ENCODE data around the gene TCP1.
"Not testable (repeated sequence)": the region's sequence is repeated elsewhere in the genome, so short reads cannot be mapped to it uniquely, and the experiment has no call there.

TCP1 gene

DNA sequence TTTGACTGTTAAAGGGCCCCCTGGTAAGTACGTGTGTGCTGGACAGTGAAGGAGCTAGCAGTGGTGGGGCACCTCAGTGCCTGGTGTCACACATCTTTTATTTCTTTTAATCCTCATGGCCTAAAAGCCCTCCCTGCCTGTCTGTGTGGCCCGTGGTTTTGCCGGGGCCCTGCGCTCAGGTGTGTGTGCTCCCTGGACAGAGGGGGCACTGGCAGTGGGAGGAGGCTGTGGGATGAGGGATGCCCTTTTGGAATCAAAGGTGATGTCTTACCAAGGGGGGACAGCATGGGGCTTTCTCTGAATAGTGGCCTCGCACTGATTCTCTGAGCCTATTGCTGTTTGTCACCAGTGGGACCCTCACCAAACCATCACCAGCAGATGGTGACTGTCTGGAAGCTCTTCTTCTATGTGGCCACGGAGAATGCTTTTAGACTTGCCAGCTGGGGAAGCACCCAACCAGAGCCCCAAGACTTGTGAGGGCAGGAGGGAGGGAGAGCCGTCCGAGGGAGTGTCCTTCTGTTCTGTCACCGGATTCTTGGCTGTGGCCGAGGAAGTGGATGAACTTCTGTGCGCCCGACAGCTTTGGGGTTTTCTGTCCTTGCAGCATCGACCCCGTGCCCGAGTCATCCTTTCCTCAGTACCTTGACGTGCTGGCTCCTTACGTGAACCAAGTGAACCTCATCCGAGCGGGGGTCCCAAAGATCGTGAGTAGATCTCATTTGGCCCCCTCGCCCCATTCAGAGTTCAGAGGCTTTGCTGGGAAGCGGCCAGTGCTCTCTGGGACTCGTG lies 28.7 kb upstream of the TCP1 start:
- no peak overlapping the region for H3K4me2 ChIP-seq (ENCODE audit: low read depth, low read length, poor library complexity, severe bottlenecking)
- no peak overlapping the region for H2AFZ ChIP-seq (ENCODE audit: low read depth, low read length, severe bottlenecking)
- H3K27ac ChIP-seq (ENCODE audit: low read depth, low read length) = no peak overlapping the region
- no peaks in the 10 kb centered on the region for H3F3A ChIP-seq (ENCODE audit: insufficient read depth)
- no peaks in the 10 kb centered on the region for H3K9me3 ChIP-seq (ENCODE audit: insufficient read depth, low read length)
- no peak overlapping the region for H3K9ac ChIP-seq (ENCODE audit: low read length)
- no peaks in the 10 kb centered on the region for H3K36me3 ChIP-seq (ENCODE audit: low read length)
- no peaks in the 10 kb centered on the region for H3K79me2 ChIP-seq (ENCODE audit: insufficient read depth, low read length)
- no peak overlapping the region for H3K4me3 ChIP-seq (ENCODE audit: insufficient read depth, low read length, poor library complexity, severe bottlenecking)
- no peaks in the 10 kb centered on the region for H3K27me3 ChIP-seq (ENCODE audit: low read length)
- no peaks in the 10 kb centered on the region for H4K20me1 ChIP-seq (ENCODE audit: low read depth, low read length)
- no peak for TF ChIP-seq EZH2phosphoT487 (conservative IDR thresholded peaks at IDR 0.05; ENCODE audit: low read length)
- TF ChIP-seq, protein P1, sequence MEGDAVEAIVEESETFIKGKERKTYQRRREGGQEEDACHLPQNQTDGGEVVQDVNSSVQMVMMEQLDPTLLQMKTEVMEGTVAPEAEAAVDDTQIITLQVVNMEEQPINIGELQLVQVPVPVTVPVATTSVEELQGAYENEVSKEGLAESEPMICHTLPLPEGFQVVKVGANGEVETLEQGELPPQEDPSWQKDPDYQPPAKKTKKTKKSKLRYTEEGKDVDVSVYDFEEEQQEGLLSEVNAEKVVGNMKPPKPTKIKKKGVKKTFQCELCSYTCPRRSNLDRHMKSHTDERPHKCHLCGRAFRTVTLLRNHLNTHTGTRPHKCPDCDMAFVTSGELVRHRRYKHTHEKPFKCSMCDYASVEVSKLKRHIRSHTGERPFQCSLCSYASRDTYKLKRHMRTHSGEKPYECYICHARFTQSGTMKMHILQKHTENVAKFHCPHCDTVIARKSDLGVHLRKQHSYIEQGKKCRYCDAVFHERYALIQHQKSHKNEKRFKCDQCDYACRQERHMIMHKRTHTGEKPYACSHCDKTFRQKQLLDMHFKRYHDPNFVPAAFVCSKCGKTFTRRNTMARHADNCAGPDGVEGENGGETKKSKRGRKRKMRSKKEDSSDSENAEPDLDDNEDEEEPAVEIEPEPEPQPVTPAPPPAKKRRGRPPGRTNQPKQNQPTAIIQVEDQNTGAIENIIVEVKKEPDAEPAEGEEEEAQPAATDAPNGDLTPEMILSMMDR (IDR thresholded peaks at IDR 0.05; ENCODE audit: insufficient read depth, low read length, poor library complexity, severe bottlenecking) = no peak
- no peaks in the 10 kb centered on the region for H3K9me2 ChIP-seq (replicated peaks; ENCODE audit: insufficient read depth, low read length)

GRCh38 chr6:159816775-159817174 lies 27.4 kb upstream of the TCP1 start:
- H2AFZ ChIP-seq (ENCODE audit: low read depth, low read length, severe bottlenecking); H3K4me3 ChIP-seq (ENCODE audit: insufficient read depth, low read length, poor library complexity, severe bottlenecking); H3K9me3 ChIP-seq (ENCODE audit: insufficient read depth, low read length); H3K36me3 ChIP-seq (ENCODE audit: low read length); H3K9ac ChIP-seq (ENCODE audit: low read length); H3K27me3 ChIP-seq (ENCODE audit: low read length); H3F3A ChIP-seq (ENCODE audit: insufficient read depth); H3K4me2 ChIP-seq (ENCODE audit: low read depth, low read length, poor library complexity, severe bottlenecking); H3K79me2 ChIP-seq (ENCODE audit: insufficient read depth, low read length); H3K27ac ChIP-seq (ENCODE audit: low read depth, low read length); H4K20me1 ChIP-seq (ENCODE audit: low read depth, low read length); H3K9me2 ChIP-seq (replicated peaks; ENCODE audit: insufficient read depth, low read length): not testable (repeated sequence)

DNA sequence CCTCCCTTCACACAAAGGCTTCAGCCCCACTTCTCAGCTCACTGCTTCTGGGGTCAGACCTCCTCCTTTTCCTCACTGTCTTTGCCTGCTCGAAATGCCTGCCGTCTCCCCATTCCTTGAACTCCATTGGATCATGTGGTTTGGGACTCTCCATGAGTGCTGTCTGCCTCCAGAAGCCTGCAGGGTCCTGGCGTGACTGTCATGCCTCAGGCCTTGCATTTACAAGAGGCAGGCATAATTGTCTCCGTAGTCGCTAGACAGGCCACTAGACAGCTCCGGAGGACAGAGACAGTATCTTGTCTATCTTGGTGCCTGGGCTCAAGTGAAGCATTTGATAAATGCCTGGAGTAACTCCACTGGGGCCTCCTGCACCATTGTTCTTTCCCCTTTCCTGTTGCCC lies 26.0 kb upstream of the TCP1 start:
- H3K27ac ChIP-seq (ENCODE audit: low read depth, low read length) = no peak overlapping the region
- no peak overlapping the region for H3K9ac ChIP-seq (ENCODE audit: low read length)
- no peak overlapping the region for H3K4me3 ChIP-seq (ENCODE audit: insufficient read depth, low read length, poor library complexity, severe bottlenecking)
- H2AFZ ChIP-seq (ENCODE audit: low read depth, low read length, severe bottlenecking) = no peak overlapping the region
- H3F3A ChIP-seq (ENCODE audit: insufficient read depth) = no peaks in the 10 kb centered on the region
- no peaks in the 10 kb centered on the region for H3K9me2 ChIP-seq (replicated peaks; ENCODE audit: insufficient read depth, low read length)
- H3K36me3 ChIP-seq (ENCODE audit: low read length) = no peaks in the 10 kb centered on the region
- TF ChIP-seq, protein P1 (IDR thresholded peaks at IDR 0.05; ENCODE audit: insufficient read depth, low read length, poor library complexity, severe bottlenecking) = no peak
- no peak for TF ChIP-seq EZH2phosphoT487 (conservative IDR thresholded peaks at IDR 0.05; ENCODE audit: low read length)
- no peaks in the 10 kb centered on the region for H4K20me1 ChIP-seq (ENCODE audit: low read depth, low read length)
- H3K27me3 ChIP-seq (ENCODE audit: low read length) = no peaks in the 10 kb centered on the region
- H3K9me3 ChIP-seq (ENCODE audit: insufficient read depth, low read length) = no peaks in the 10 kb centered on the region
- no peak overlapping the region for H3K4me2 ChIP-seq (ENCODE audit: low read depth, low read length, poor library complexity, severe bottlenecking)
- H3K79me2 ChIP-seq (ENCODE audit: insufficient read depth, low read length) = no peaks in the 10 kb centered on the region

DNA sequence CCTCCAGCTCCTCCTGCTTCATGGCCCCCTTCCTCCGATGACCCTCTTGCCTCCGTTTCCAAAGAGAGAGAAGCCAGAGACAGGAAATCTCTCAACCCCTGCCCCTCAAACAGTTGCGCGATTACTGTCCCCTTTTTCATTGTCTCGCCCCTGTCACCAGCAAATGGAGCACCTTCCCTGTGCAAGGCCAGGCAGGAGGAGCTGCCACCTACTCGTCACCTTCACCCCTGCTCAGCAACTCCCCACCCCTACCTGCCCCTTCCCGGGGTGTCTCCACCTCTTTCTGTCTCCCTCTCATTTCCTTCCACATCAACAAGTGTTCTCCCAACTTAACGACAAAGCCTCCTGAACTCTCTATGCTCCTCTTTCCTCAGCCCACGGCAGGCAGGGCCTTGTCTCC lies 24.4 kb upstream of the TCP1 start:
- Histone ChIP-seq H2AFZ (ENCODE audit: low read depth, low read length, severe bottlenecking) (no peak overlapping the region), H3K27ac (ENCODE audit: low read depth, low read length) (no peak overlapping the region), H3K9me2 (replicated peaks; ENCODE audit: insufficient read depth, low read length) (no peaks in the 10 kb centered on the region), H3K27me3 (ENCODE audit: low read length) (no peaks in the 10 kb centered on the region), H3F3A (ENCODE audit: insufficient read depth) (no peaks in the 10 kb centered on the region), H3K79me2 (ENCODE audit: insufficient read depth, low read length) (no peaks in the 10 kb centered on the region), H3K4me3 (ENCODE audit: insufficient read depth, low read length, poor library complexity, severe bottlenecking) (no peak overlapping the region), H3K9me3 (ENCODE audit: insufficient read depth, low read length) (no peaks in the 10 kb centered on the region), H3K9ac (ENCODE audit: low read length) (no peak overlapping the region), H3K36me3 (ENCODE audit: low read length) (no peaks in the 10 kb centered on the region), H3K4me2 (ENCODE audit: low read depth, low read length, poor library complexity, severe bottlenecking) (no peak overlapping the region), H4K20me1 (ENCODE audit: low read depth, low read length) (no peaks in the 10 kb centered on the region)
- TF ChIP-seq EZH2phosphoT487 (conservative IDR thresholded peaks at IDR 0.05; ENCODE audit: low read length) = no peak
- TF ChIP-seq, protein P1 (IDR thresholded peaks at IDR 0.05; ENCODE audit: insufficient read depth, low read length, poor library complexity, severe bottlenecking) = no peak

Data from SU-DHL-6 (cell line).